Measurements from ENCODE around the gene CADPS. TPM values are rescaled to one million over a fixed set of nuclear protein-coding genes. Genes with fewer than 3 reads are reported as not detected.

The CADPS gene
- total and polyA plus RNA-seq, 9 donors: 0.47 to 4.4 (median 1.6) TPM

GRCh38 chr3:62364191-62364590 is 511.0 kb downstream of the CADPS start:
- DNase-seq: no peak
- no peaks in the 10 kb centered on the region for H3K36me3 ChIP-seq (ENCODE audit: control insufficient read depth, insufficient read depth, low read length)
- H3K4me1 ChIP-seq (ENCODE audit: control insufficient read depth, insufficient read depth, low read length): peaks cover 11% of the 10 kb centered on the region
- H3K4me3 ChIP-seq (ENCODE audit: low read length): no peak overlapping the region
- H3K27ac ChIP-seq (ENCODE audit: low read length): no peak overlapping the region
- peaks cover 50% of the 10 kb centered on the region for H3K27me3 ChIP-seq (ENCODE audit: control insufficient read depth, insufficient read depth, low read length)
- H3K9me3 ChIP-seq (replicated peaks; ENCODE audit: control insufficient read depth, low read depth, low read length): no peaks in the 10 kb centered on the region

- Histone ChIP-seq H3K4me3 (ENCODE audit: low read length) (no peak overlapping the region), H3K27me3 (ENCODE audit: control insufficient read depth, insufficient read depth, low read length) (peaks cover 41% of the 10 kb centered on the region), H3K4me1 (ENCODE audit: control insufficient read depth, insufficient read depth, low read length) (peaks cover 5% of the 10 kb centered on the region), H3K27ac (ENCODE audit: low read length) (no peak overlapping the region), H3K36me3 (ENCODE audit: control insufficient read depth, insufficient read depth, low read length) (no peaks in the 10 kb centered on the region), H3K9me3 (replicated peaks; ENCODE audit: control insufficient read depth, low read depth, low read length) (no peaks in the 10 kb centered on the region)
- no CpG with 5 or more reads among the region's 6 CpGs for WGBS (ENCODE audit: insufficient coverage)
- DNase-seq: no peak
Measured at GRCh38 chr3:62363275-62363674, 511.9 kb downstream of the CADPS start.

GRCh38 chr3:62361824-62362223 is 513.4 kb downstream of the CADPS start:
- WGBS (ENCODE audit: insufficient coverage): 64% methylated on average over 2 of the region's 3 CpGs

GRCh38 chr3:62361261-62361660 is 514.0 kb downstream of the CADPS start:
- no peak for DNase-seq
- 83% methylated on average over 2 of the region's 3 CpGs for WGBS (ENCODE audit: insufficient coverage)
- Histone ChIP-seq H3K9me3 (replicated peaks; ENCODE audit: control insufficient read depth, low read depth, low read length) (no peaks in the 10 kb centered on the region), H3K27ac (ENCODE audit: low read length) (no peak overlapping the region), H3K36me3 (ENCODE audit: control insufficient read depth, insufficient read depth, low read length) (no peaks in the 10 kb centered on the region), H3K4me1 (ENCODE audit: control insufficient read depth, insufficient read depth, low read length) (no peaks in the 10 kb centered on the region), H3K4me3 (ENCODE audit: low read length) (no peak overlapping the region), H3K27me3 (ENCODE audit: control insufficient read depth, insufficient read depth, low read length) (peaks cover 24% of the 10 kb centered on the region)

More at GRCh38 chr3:62361824-62362223, 513.4 kb downstream of the CADPS start:
- H3K4me1 ChIP-seq (ENCODE audit: control insufficient read depth, insufficient read depth, low read length): no peaks in the 10 kb centered on the region
- peaks cover 26% of the 10 kb centered on the region for H3K27me3 ChIP-seq (ENCODE audit: control insufficient read depth, insufficient read depth, low read length)
- H3K27ac ChIP-seq (ENCODE audit: low read length): no peak overlapping the region
- no peak for DNase-seq
- no peak overlapping the region for H3K4me3 ChIP-seq (ENCODE audit: low read length)
- no peaks in the 10 kb centered on the region for H3K9me3 ChIP-seq (replicated peaks; ENCODE audit: control insufficient read depth, low read depth, low read length)
- H3K36me3 ChIP-seq (ENCODE audit: control insufficient read depth, insufficient read depth, low read length): no peaks in the 10 kb centered on the region

GRCh38 chr3:62359531-62359930 is 515.7 kb downstream of the CADPS start:
- peaks cover 8% of the 10 kb centered on the region for H3K27me3 ChIP-seq (ENCODE audit: control insufficient read depth, insufficient read depth, low read length)
- H3K9me3 ChIP-seq (replicated peaks; ENCODE audit: control insufficient read depth, low read depth, low read length): no peaks in the 10 kb centered on the region
- no peak overlapping the region for H3K4me3 ChIP-seq (ENCODE audit: low read length)
- WGBS (ENCODE audit: insufficient coverage): no CpG with 5 or more reads among the region's 4 CpGs
- no peak for DNase-seq
- no peak overlapping the region for H3K27ac ChIP-seq (ENCODE audit: low read length)
- H3K4me1 ChIP-seq (ENCODE audit: control insufficient read depth, insufficient read depth, low read length): no peaks in the 10 kb centered on the region
- no peaks in the 10 kb centered on the region for H3K36me3 ChIP-seq (ENCODE audit: control insufficient read depth, insufficient read depth, low read length)

GRCh38 chr3:62356356-62356755 is 518.9 kb downstream of the CADPS start:
- Histone ChIP-seq H3K27ac (ENCODE audit: low read length) (no peak overlapping the region), H3K4me1 (ENCODE audit: control insufficient read depth, insufficient read depth, low read length) (no peaks in the 10 kb centered on the region), H3K27me3 (ENCODE audit: control insufficient read depth, insufficient read depth, low read length) (no peaks in the 10 kb centered on the region), H3K9me3 (replicated peaks; ENCODE audit: control insufficient read depth, low read depth, low read length) (no peaks in the 10 kb centered on the region), H3K4me3 (ENCODE audit: low read length) (no peak overlapping the region), H3K36me3 (ENCODE audit: control insufficient read depth, insufficient read depth, low read length) (no peaks in the 10 kb centered on the region)
- no peak for DNase-seq

GRCh38 chr3:62355703-62356102 is 519.5 kb downstream of the CADPS start:
- WGBS (ENCODE audit: insufficient coverage): 72% methylated on average over 2 of the region's 3 CpGs
- Histone ChIP-seq H3K36me3 (ENCODE audit: control insufficient read depth, insufficient read depth, low read length) (no peaks in the 10 kb centered on the region), H3K4me3 (ENCODE audit: low read length) (no peak overlapping the region), H3K4me1 (ENCODE audit: control insufficient read depth, insufficient read depth, low read length) (no peaks in the 10 kb centered on the region), H3K27ac (ENCODE audit: low read length) (no peak overlapping the region), H3K27me3 (ENCODE audit: control insufficient read depth, insufficient read depth, low read length) (no peaks in the 10 kb centered on the region), H3K9me3 (replicated peaks; ENCODE audit: control insufficient read depth, low read depth, low read length) (no peaks in the 10 kb centered on the region)
- no peak for DNase-seq

Data from muscle of leg (tissue), 11 donors.